NCI-H1105 treated with DMSO at 0.1 percent for 48 hours (cell line): ENCODE data around the gene AEBP1.

Experiments
- DNase-seq: peaks from one replicate; lab custom pipeline; 2025; lab: John Stamatoyannopoulos, UW

AEBP1 gene

DNA sequence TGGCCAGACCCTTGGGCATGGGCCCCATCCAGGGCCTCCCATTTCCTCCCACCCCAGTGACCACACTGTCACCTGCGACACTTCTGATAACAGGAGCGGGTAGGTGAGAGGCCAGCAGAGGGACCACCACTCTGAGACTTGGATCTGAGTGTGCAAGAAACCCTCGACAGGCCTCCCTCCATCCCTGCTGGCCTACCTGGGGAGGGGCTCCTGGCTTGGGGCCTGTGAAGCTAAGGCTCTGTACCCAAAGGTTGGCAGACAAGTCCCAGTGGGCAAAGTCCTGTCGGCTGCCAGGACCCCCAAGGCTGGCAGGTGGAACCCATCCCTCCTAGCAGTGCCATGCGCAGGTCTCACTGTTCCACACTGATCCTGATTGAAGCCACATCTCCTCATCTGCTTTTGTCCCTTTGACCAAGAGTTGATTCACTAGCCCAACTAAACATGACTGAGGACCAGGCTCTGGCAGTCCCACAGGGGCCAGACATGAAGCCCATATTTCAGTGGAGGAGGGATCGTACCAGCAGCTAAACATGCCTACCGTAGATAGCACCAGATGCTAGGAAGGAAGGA, 37.6 kb upstream of the AEBP1 start:
- no peak for DNase-seq

DNA sequence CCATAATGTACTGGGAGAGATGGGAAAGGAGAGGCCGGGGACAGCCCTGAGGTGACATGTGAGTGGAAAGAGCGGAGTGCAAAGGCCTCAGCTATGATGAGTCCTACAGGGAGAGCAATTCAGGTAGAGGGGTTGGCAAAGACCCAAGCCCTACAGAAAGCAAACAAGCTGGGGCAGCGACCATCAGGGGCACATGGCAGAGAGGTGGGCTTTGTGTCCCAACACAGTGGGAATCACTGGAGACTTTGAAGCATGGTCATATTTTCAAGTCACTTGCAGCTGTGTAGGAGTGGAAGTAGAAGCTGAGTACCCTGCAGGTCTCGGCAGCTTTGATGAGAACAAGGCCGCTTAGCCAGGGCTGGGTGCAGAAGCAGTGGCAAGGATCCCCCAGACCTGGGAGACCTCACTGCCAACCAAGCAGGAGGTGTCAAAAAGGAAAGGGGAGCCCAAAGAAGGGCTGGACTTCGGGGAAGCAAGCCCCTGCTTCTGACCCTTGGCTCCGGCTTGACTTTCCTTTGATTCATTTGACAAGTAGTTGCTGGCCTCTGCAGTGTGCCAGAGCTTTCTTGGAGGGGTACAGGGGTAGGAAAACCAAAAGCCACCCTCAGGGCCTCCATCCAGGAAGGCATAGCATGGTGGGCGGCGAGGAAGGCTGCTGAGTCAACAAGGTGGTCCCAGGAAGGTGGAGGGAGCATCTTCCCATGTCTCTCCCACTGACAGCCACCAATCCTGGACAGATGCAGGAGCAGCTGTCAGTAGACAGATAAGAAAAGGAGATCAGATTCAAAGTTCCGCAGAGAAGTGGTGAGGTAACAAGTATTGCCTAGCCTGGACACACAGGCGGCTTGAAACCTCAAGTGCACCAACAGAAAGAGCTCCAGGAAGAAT, 36.8 kb upstream of the AEBP1 start:
- no peak for DNase-seq

DNA sequence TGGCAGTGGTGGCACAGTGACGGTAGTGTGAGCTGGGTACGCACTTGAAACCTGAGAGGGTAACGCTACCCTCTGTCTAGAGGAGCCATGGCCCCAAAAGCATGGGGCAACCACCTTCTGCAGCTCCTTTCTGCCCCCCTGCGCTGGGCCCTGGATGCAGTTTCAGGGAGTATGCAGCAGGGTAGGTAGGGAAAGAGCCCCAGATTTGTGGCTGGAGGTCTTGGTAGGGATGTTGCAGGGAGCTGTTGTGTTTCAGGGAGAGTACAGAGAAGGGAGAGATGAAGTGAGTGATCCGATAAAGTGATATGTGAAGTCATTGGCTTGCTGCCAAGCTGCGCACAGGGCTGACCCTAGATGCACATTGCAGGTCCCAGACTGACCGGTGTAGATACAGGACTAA, 36.1 kb upstream of the AEBP1 start:
- DNase-seq: peak; percentile 16

DNA sequence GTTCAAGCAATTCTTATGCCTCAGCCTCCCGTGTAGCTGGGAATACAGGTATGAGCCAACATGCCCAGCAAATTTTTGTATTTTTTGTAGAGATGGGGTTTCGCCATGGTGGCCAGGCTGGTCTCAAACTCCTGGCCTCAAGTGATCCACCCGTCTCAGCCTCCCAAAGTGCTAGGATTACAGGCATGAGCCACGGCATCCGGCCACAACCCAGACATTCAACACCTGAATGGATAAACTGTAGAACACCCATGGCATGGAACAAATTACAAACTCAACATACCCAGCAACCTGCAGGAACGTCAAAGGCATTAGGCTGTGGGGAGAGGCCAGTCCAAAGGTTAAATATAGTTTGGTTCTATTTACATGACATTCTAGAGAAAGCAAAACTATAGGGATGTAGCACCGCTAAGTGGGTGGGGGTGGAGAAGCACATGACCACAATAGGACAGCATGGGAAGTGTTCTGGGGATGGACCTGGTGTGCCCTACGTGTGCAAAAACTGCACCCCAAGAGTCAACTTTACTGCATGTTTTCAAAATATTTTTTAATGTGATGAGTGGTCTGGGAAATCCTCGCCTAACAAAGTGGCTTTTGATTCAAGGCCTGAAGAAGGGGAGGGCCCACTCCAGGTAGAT, 32.3 kb upstream of the AEBP1 start:
- no peak for DNase-seq

DNA sequence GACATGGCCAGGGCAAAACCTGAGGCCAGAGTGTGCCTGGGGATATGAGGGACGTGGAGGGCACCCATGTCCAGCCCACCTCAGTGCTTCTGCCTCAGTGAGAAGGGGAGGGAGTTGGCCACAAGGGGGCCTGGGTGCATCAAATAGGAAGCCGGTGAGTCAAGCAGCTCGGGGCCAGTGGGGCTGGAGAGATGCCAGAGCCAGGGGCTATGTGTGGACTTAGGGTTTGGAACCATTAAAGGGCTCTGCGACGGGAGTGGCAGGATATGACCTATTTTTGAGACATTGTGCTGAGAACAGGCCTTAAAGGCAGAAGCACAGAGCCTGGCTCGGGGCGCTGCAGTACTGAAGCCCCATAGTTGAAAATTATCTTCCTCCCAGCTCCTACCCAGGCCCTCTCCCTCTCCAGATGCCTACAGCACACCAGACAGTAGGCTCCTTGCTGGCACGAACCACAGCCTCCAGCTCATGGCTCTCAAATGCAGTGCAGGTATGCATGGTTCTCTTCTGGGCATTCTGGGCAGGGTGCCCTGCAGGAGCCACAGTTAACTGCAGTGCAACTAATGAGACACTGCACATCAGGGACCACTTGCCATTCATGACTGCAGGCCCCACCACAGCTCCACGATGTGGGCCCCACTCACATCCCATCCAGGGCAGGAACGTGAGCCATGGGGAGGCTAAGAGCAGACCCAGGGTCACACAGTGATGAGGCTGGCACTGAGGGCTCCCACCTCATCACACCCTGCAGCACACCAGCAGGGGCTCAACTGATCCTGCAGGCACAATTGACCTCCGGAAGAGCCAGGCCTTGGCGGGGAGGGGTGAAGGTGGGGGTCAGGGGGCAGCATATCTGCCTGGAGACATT, 31.5 kb upstream of the AEBP1 start:
- peak; percentile 38 for DNase-seq

DNA sequence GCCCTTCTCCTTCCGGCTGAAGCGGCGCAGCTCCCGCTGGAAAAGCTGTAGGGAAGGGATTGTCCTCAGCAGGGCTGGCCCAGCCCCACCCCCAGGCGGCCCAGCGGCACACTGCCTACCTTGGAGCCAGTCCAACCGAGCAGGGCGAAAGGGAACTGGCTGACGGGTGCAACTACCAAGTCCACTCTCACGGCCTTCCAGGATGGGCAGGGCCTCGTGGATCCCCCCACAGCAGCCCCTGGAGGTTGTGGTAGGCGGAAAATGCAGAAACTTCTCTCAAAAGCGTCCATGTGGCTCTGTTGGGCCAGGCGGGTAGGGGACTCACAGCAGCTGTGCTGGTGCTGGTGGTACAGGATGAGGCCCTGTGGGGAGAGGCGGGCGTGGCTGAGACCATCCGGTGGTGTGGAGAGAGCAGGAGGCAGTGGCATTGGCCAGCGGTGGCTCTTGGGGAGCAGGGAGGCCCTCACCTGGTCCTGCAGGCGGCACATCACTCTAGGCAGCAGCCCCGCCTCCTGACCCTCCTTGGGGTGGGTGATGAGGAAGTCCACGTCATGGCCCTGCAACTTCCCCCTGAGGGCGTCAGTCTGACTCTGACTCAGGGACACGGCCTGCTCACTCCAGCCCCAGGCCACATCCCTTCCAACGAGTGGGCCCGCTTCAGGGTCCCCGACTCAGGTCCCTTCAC, 30.3 kb upstream of the AEBP1 start:
- DNase-seq: no peak

DNA sequence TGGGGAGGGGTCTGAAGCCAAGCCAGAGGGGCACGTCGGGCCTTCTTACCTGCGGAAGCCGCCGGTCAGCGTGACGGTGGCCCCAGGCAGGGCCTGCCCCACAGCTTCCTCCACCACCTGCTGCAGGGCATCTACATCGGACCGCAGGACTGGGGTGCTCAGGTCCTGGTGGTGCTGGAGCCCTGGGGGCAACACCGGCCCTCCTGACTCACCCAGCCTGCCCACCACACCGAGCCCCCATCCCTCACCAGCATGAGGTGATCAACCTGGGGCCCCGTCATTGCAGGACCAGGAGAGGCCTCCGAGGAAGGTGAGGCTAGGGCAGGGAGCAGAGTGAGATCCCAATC, 29.8 kb upstream of the AEBP1 start:
- no peak for DNase-seq

DNA sequence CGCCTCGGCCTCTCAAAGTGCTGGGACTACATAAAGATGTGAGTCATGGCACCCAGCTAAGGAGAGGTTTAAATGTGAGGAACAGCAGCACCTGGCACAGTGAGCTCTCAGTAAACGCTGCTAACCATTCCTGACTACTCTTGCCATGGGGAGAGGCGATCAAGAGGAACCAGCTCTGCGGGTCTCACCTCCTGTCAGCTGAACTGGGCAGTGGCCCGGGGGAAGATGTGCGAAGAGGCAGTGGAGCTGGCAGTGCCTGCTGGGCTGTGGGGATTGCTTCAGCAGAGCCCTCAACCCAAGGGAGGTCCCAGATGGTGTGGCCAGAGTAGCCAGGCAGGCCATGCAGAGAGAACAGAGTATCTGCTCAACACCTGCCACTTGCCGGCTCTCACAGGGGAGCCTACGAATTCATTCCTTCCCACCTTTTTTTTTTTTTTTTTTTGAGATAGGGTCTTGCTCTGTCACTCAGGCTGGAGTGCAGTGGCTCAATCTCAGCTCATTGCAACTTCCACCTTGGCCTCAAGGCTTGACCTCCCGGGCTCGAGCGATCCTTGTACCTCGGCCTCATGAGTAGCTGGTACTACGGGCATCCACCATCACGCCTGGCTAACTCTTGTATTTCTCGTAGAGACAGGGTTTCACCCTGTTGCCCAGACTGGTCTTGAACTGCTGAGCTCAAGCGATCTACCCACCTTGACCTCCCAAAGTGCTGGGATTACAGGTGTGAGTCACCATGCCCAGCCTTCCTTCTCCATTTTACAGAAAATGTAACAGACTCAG, 28.7 kb upstream of the AEBP1 start:
- no peak for DNase-seq

DNA sequence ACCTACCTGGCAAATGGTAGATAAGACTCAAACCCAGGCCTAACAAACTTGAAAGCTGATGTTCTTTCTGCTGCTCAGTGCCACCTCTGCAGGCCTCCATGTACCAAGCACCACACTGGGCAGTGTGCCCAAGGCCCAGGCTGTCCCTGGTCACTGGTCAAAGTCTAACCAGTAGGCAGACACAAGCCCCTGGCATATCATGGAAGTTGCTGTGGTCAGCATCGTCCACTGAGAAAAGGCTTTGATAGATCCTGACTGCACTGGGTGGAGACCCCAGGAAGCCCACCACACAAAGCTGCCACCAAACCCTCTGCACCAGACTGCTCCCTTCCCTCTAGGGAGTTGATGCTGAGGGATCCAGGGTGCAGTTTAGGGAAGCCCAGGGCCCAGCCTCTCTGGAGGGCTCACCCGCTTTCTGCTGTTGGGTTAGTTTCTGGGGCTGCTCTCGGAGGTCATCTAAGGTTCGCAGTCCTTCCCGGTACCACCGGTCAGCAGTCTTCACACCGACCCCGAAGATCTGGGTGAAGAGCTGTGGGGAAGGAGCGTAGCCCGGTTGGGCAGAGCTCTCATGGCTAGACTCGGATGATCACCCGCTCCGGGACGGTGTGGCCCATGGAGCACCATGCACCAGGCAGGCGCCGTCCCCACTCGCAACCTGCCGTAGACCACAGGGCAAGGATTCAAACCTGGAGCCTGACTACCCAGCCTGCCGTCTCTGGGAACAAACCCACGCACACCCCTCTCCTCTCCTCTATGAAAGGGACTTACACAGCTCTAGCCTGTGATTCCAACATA, 27.8 kb upstream of the AEBP1 start:
- DNase-seq: no peak

DNA sequence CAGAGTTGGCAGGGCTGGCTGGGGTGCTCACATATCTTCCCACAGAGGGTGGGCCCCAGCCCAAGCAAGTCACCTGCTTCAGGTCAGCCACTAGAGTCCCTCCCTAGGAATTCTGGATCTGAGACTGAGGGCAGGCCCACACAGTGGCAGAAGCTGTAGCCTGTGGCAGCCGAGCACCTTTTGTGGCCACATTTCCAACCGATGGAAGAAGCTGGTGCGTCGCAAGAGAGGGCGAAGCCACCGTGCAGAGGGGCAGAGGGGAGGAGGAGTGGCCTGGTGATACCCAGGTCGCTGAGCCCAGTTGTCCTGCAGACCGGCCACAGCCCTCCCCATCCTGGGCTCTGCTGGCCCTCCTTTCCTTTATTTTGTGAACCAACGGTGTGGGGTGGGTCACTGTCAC, 27.1 kb upstream of the AEBP1 start:
- no peak for DNase-seq

DNA sequence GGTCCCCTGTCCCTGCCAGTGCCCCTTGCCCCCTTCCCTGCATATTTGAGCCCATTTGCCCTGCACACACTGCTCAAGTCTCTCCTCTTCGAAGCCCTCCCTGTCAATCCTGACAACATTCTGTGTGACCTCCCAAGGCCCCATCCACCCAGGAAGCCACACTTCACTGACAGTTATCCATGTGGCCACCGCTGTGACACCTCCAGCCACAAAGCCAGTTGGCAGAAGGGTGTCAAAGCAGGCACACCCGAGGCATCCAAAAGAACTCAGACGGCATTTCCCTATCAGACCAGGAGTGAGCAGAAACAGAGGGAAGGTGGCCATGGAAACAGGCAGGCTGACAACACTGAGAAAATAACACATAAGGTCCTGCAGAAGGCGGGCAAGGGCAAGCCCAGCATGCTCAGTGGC, 26.5 kb upstream of the AEBP1 start:
- DNase-seq: no peak

DNA sequence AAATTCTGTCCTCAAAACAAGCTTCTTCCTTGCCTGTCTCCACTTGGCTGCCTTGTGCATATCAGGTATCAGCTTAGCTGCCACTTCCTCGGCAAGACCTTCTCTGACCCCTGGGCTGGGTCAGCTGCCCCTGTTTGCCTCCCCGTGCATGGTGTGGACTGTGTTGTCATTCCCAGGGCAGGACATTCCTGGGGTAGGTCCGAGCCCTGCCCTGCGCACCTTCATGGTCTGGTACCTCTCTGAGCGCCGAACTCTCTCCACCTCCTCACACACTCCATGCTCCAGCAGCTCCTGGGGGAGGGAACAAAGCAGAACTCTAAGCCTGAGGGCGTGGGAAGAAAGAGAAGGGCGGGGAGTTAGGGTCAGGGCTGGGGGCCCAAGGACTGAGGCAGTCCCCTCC, 25.6 kb upstream of the AEBP1 start:
- DNase-seq: no peak

DNA sequence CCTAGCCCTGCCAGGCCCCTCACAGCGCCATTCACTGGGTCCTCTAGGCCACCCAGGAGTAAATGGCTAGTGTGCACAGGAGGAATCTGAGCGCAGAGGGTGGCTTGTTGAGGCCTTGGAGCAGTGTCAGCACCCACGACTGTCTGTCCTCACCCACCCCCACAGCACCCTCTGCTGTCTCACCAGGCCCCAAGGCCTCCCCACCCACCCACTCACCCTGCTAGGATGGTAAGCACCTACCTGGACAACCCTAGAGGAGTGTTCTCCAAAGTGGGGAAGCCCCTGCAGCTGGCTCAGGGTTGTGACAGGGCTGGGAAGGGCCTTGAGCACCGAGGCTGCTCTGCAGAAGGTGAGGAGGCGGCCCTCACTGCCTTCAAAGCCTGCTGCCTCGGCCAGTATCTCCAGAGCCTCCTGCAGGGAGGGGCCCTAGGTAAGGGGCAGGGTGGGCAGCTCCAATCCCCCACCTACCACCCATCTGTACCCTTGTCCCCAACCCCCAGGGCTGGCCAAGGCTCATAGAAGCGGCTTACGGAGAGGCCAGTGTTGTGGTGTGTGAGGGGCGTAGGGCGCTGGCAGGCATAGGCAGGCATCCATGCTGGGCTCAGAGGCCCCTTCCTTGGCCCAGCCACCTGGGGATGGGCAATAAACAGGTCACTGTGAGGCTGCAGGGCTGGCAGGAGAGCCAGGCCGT, 24.7 kb upstream of the AEBP1 start:
- DNase-seq: no peak

DNA sequence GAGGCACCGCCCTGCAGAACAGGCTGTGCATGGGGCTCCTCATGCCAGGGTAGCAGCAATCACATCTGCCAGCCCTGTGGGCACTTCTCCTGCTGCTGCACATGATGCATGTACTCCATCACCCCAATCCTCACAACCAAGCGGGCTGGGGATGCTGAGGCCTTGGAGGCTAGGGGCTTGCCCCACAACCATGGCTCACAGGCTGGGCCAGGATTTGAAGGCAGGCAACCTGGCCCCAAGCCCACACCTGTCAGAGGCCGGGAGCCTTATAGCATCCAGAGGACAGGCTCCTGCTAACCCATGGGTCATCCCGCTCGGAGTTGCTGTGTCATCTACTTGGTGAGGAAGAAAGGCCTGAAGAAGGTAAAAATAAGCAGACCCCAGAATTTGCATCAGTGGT, 24.0 kb upstream of the AEBP1 start:
- no peak for DNase-seq

DNA sequence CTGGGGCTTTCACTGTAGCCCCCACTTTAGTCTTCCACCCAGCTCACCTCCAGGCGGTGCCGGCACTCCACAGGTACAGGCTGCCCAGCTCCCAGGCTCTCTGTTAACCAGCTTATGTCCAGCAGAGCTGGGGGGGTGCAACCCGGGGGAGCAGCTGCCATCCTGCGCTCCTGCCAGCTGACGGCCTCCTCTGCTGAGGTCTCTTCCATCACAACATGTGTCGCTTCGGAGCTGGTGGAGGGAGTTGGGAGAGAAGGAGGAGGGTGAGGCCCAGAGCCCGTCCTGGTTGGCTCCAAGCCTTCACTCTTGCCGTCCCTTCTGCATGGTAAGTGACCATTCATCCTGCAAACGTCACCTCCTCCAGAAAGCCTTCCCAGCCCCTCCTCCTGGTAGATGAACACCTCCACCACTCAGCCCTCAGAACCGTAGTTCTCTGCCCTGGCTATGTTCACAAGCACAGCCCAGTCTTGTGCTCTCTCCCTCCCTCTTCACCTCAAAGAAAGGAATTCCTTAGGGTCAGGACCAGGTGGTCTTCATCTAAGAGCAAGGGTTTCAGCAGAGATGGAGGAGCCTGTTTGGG, 23.4 kb upstream of the AEBP1 start:
- DNase-seq: no peak

DNA sequence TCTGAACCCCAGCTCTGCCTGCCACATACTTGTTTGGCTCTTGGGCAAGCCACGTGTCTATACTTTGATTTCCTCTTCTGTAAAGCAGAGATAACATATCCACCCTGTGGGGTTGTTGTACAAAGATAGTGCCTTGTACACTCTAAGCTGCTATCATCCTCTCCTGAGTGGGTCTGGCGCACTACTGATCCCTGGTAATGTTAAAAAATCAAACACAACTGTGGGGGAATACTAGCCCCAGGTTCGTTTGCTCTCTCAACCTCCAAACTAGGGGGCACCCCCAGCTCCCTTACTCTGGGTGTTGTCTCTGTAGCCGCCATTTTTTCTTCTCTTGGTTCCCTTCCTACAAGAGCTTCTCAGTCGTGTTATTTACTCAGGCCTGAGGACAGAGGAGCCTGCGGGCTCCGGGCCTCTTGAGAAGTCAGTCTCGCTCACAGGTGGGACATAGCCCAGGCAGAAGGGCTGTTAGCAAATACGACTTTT, 22.8 kb upstream of the AEBP1 start:
- DNase-seq: no peak

DNA sequence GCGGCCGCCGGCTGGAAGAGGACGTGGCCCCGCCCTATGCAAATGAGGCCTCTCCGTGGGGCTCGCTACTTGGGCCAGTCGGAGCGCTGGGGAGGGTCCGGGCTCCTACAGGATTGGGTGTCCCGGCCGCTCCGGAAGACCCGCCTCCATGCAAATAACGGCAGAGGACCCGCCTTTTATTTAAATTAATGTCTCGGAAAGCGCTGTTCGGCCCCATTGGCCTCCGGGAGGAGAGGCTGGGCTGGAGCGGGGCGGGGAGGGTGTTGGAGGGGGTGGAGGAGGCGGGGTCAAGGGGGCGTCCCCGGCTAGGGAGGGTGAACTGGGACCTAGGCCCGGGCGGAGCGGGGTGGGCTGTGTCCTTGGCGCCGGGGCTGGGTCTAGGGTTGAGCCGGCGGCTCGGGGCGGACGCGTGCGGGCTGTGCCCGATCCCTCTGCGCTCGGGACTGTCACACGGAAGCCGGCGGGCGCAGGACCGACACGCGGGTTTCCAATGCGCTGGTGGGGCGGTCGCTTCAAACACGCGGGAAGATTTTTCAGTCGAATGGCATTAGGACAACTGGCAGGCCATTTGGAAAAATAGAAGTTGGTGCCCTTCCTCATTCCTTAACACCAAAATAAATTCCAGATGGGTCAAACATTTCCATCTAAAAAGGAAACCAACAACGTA, 21.5 kb upstream of the AEBP1 start:
- DNase-seq: peak; percentile 99

DNA sequence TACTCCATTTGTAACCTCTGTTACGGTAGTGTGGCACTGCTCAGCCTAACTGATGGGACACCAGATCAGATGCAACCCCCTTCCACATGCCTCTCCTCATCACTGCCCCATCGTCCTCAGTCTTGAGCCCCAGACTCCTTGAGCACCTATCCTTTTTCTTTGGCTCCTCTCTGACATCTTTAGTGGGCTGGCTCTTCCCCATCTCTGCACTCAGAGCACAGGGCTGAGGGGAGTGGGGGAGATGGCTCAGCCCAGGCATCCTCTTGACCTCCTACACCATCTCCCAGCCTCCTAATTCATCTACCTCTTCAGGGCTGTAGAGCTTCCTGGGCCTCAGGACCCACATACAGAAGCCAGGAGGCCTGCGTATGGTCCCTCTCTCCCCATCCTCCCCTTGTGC, 20.3 kb upstream of the AEBP1 start:
- no peak for DNase-seq

DNA sequence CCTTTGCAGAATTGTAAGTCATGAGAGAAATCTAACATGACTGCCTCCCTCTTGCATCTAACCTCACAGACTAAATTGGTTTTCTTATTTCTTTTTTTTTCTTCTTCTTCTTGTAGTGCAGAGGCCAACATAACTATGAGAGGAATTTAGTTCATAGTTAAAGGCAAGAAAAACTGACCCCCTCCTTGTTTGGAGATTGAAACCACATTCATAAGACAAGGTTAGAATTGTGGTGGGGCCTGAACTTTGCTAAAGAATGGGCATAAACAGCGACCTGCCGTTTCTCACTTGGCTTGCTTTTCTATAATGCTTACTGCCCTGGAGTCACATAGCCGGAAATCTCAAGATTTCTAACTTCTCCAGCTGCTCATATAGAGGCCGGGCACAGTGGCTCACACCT, 19.4 kb upstream of the AEBP1 start:
- no peak for DNase-seq
